Spinal cord (tissue), 10 donors: Measurements from ENCODE around the gene KCTD18. TPM values are rescaled to one million over a fixed set of nuclear protein-coding genes. Genes with fewer than 3 reads are reported as not detected.

ENCODE experiments used
- DNase-seq, 6 donors: peaks; one replicate each; pipeline versions ENCODE4 v3.0.0 to v3.0.0-alpha.2; 2013 to 2015; ENCODE audit warnings: low spot score in 6 of 6, low read depth in 4 of 6
- H3K27ac ChIP-seq: one replicate; pipeline ENCODE4 v1.5.1; 2013; ENCODE audit warnings: low read depth, low read length, control low read depth
- H3K27me3 ChIP-seq: one replicate; pipeline ENCODE4 v1.6.1; 2013; ENCODE audit warnings: low read length; ENCODE audit not compliant: control insufficient read depth, insufficient read depth
- H3K36me3 ChIP-seq: one replicate; pipeline ENCODE4 v1.6.1; 2013; ENCODE audit warnings: low read length; ENCODE audit not compliant: control insufficient read depth, insufficient read depth
- H3K4me1 ChIP-seq: one replicate; pipeline ENCODE4 v1.6.1; 2013; ENCODE audit warnings: low read length; ENCODE audit not compliant: control insufficient read depth, insufficient read depth
- H3K4me3 ChIP-seq: one replicate; pipeline ENCODE4 v1.5.1; 2013; ENCODE audit warnings: low read depth, low read length, control low read depth
- H3K9me3 ChIP-seq: one replicate; pipeline ENCODE4 v1.6.1; 2013; ENCODE audit warnings: low read length; ENCODE audit not compliant: control insufficient read depth, insufficient read depth
- WGBS: methylation state at CpG from one replicate; pipeline ENCODE4 v1.1.5; 2013; ENCODE audit warnings: missing lambda C conversion rate; ENCODE audit not compliant: insufficient coverage; 5-methylcytosine and 5-hydroxymethylcytosine counted together
- polyA plus RNA-seq, 2 donors: library from polyadenylated mRNA; unstranded; fragments of 120-200 nt; gene quantifications; one replicate each; pipeline ENCODE4 v1.2.1, GENCODE V29; 2013; ENCODE audit not compliant: insufficient read length in 2 of 2
- total RNA-seq, 2 donors: library from RNA; depleted of rRNA in 1 of 2; stranded (reverse); fragments of 120-200 nt in 1 of 2; fragments of >200 nt in 1 of 2; gene quantifications; one replicate each; pipeline versions ENCODE4 v1.2.3 to v1.2.4, GENCODE V29; 2013 to 2014
- donor health status: healthy.

Gene KCTD18
- total and polyA plus RNA-seq, 4 donors: 11.8 to 15.2 (median 12.6) TPM

- DNase-seq: no peak
- peaks cover 16% of the 10 kb centered on the region for H3K36me3 ChIP-seq
- H3K4me3 ChIP-seq: no peak overlapping the region
- H3K27ac ChIP-seq: no peak overlapping the region
- no peaks in the 10 kb centered on the region for H3K9me3 ChIP-seq
- no peaks in the 10 kb centered on the region for H3K27me3 ChIP-seq
- no peaks in the 10 kb centered on the region for H3K4me1 ChIP-seq
- WGBS: no CpG with 5 or more reads among the region's 2 CpGs
Observed at GRCh38 chr2:200463452-200463851, 46.4 kb downstream of the KCTD18 start.

- Histone ChIP-seq H3K27ac (no peak overlapping the region), H3K4me1 (no peaks in the 10 kb centered on the region)
- no CpG with 5 or more reads among the region's 2 CpGs for WGBS
Observed at GRCh38 chr2:200461846-200462710, 47.8 kb downstream of the KCTD18 start.

GRCh38 chr2:200459101-200459500, 50.8 kb downstream of the KCTD18 start:
- H3K4me1 ChIP-seq: peaks cover 12% of the 10 kb centered on the region
- DNase-seq: no peak
- H3K27ac ChIP-seq: no peak overlapping the region
- H3K9me3 ChIP-seq: no peaks in the 10 kb centered on the region
- H3K36me3 ChIP-seq: peaks cover 4% of the 10 kb centered on the region
- no peak overlapping the region for H3K4me3 ChIP-seq
- H3K27me3 ChIP-seq: no peaks in the 10 kb centered on the region
- 83% methylated on average over 2 of the region's 3 CpGs for WGBS

More at GRCh38 chr2:200461846-200462710, 47.8 kb downstream of the KCTD18 start:
- H3K4me3 ChIP-seq: no peak overlapping the region
- H3K27me3 ChIP-seq: no peaks in the 10 kb centered on the region
- no peaks in the 10 kb centered on the region for H3K9me3 ChIP-seq
- peaks cover 7% of the 10 kb centered on the region for H3K36me3 ChIP-seq
- no peak for DNase-seq

GRCh38 chr2:200456567-200456966, 53.3 kb downstream of the KCTD18 start:
- Histone ChIP-seq H3K36me3 (peaks cover under 1% of the 10 kb centered on the region), H3K27ac (peak overlapping the region; percentile 6), H3K4me1 (peaks cover 22% of the 10 kb centered on the region), H3K4me3 (no peak overlapping the region), H3K9me3 (no peaks in the 10 kb centered on the region), H3K27me3 (no peaks in the 10 kb centered on the region)
- 39% methylated on average over 2 of the region's 2 CpGs for WGBS
- DNase-seq: no peak

- peaks cover 22% of the 10 kb centered on the region for H3K4me1 ChIP-seq
- no peaks in the 10 kb centered on the region for H3K9me3 ChIP-seq
- WGBS: 48% methylated on average over 4 of the region's 4 CpGs
- H3K27me3 ChIP-seq: no peaks in the 10 kb centered on the region
- H3K27ac ChIP-seq: peak overlapping the region; percentile 6
- peaks cover 5% of the 10 kb centered on the region for H3K36me3 ChIP-seq
- DNase-seq: peak in 2 of 6 donors; percentile 54 to 55
- no peak overlapping the region for H3K4me3 ChIP-seq
Observed at GRCh38 chr2:200455958-200456421, 53.9 kb downstream of the KCTD18 start.

- Histone ChIP-seq H3K9me3 (no peaks in the 10 kb centered on the region), H3K4me3 (no peak overlapping the region), H3K27me3 (no peaks in the 10 kb centered on the region), H3K27ac (no peak overlapping the region), H3K36me3 (peaks cover 8% of the 10 kb centered on the region), H3K4me1 (peaks cover 22% of the 10 kb centered on the region)
- DNase-seq: no peak
- WGBS: 75% methylated on average over 3 of the region's 4 CpGs
Observed at GRCh38 chr2:200454927-200455801, 54.7 kb downstream of the KCTD18 start.

- WGBS: 38% methylated on average over 3 of the region's 5 CpGs
- H3K27ac ChIP-seq: no peak overlapping the region
- peaks cover 8% of the 10 kb centered on the region for H3K36me3 ChIP-seq
- no peaks in the 10 kb centered on the region for H3K27me3 ChIP-seq
- DNase-seq: peak in 1 of 6 donors; percentile 71
- no peak overlapping the region for H3K4me3 ChIP-seq
- H3K9me3 ChIP-seq: no peaks in the 10 kb centered on the region
- peaks cover 22% of the 10 kb centered on the region for H3K4me1 ChIP-seq
Observed at GRCh38 chr2:200453853-200454534, 55.9 kb downstream of the KCTD18 start.

GRCh38 chr2:200453142-200453852, 56.6 kb downstream of the KCTD18 start:
- Histone ChIP-seq H3K4me3 (no peak overlapping the region), H3K27ac (no peak overlapping the region), H3K4me1 (peaks cover 22% of the 10 kb centered on the region), H3K27me3 (no peaks in the 10 kb centered on the region), H3K9me3 (no peaks in the 10 kb centered on the region), H3K36me3 (peaks cover 8% of the 10 kb centered on the region)
- WGBS: 54% methylated on average over 7 of the region's 8 CpGs
- no peak for DNase-seq

GRCh38 chr2:200452377-200452776, 57.5 kb downstream of the KCTD18 start:
- no peak for DNase-seq
- WGBS: 100% methylated on average over 1 of the region's 2 CpGs
- H3K27me3 ChIP-seq: no peaks in the 10 kb centered on the region
- H3K27ac ChIP-seq: no peak overlapping the region
- H3K9me3 ChIP-seq: no peaks in the 10 kb centered on the region
- H3K36me3 ChIP-seq: peaks cover 8% of the 10 kb centered on the region
- H3K4me1 ChIP-seq: peaks cover 22% of the 10 kb centered on the region
- H3K4me3 ChIP-seq: no peak overlapping the region
